ENCODE measurements around the gene IGSF9B.

- TF ChIP-seq CTCF (IDR thresholded peaks at IDR 0.05 in 2 of 3, conservative IDR thresholded peaks at IDR 0.05 in 1 of 3; ENCODE audit: insufficient read depth in 2 of 3, low read depth in 1 of 3, low read length in 3 of 3) (no peak), C11orf30 (IDR thresholded peaks at IDR 0.05; ENCODE audit: low read depth) (no peak), BHLHE40 (IDR thresholded peaks at IDR 0.05; ENCODE audit: low read length) (no peak), POLR2H (tag; IDR thresholded peaks at IDR 0.05; ENCODE audit: low read depth) (no peak), ZKSCAN1 (IDR thresholded peaks at IDR 0.05; ENCODE audit: low read depth, low read length) (no peak), MAX (CRISPR knock-in tag; IDR thresholded peaks at IDR 0.05) (no peak), MYNN (IDR thresholded peaks at IDR 0.05) (no peak), MYNN (CRISPR knock-in tag; IDR thresholded peaks at IDR 0.05) (no peak), RCOR1 (IDR thresholded peaks at IDR 0.05; ENCODE audit: borderline replicate concordance in 1 of 2, low read depth in 2 of 2, low read length in 2 of 2) (no peak), TCF7 (IDR thresholded peaks at IDR 0.05; ENCODE audit: borderline replicate concordance) (no peak), GATA2 (CRISPR knock-in tag; IDR thresholded peaks at IDR 0.05) (no peak)
Observed at GRCh38 chr11:133985981-133986944, 29.5 kb upstream of the IGSF9B start.
